ENCODE data around the gene HPCAL1. TPM values are rescaled to one million over a fixed set of nuclear protein-coding genes. Genes with fewer than 3 reads are reported as not detected.

Gene HPCAL1
- total RNA-seq, 4 donors from 2014 or later, result 29.0 to 56.7 (median 34.5) TPM

GRCh38 chr2:10397878-10398277 lies 95.2 kb downstream of the HPCAL1 start:
- peak overlapping the region in 1 of 4 donors; percentile 27 for H3K27ac ChIP-seq
- H3K9me3 ChIP-seq, result no peaks in the 10 kb centered on the region
- TF ChIP-seq, protein P1, sequence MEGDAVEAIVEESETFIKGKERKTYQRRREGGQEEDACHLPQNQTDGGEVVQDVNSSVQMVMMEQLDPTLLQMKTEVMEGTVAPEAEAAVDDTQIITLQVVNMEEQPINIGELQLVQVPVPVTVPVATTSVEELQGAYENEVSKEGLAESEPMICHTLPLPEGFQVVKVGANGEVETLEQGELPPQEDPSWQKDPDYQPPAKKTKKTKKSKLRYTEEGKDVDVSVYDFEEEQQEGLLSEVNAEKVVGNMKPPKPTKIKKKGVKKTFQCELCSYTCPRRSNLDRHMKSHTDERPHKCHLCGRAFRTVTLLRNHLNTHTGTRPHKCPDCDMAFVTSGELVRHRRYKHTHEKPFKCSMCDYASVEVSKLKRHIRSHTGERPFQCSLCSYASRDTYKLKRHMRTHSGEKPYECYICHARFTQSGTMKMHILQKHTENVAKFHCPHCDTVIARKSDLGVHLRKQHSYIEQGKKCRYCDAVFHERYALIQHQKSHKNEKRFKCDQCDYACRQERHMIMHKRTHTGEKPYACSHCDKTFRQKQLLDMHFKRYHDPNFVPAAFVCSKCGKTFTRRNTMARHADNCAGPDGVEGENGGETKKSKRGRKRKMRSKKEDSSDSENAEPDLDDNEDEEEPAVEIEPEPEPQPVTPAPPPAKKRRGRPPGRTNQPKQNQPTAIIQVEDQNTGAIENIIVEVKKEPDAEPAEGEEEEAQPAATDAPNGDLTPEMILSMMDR (IDR thresholded peaks at IDR 0.05), result no peak
- TF ChIP-seq POLR2A (IDR thresholded peaks at IDR 0.05) (no peak), EP300 (IDR thresholded peaks at IDR 0.05) (no peak)
- H3K27me3 ChIP-seq, result no peaks in the 10 kb centered on the region
- H3K36me3 ChIP-seq, result peaks cover 0 to 5% (median 0%) of the 10 kb centered on the region in 3 donors
- H3K4me3 ChIP-seq, result no peak overlapping the region
- H3K4me1 ChIP-seq, result peaks cover 0 to 15% (median 8%) of the 10 kb centered on the region in 4 donors
- WGBS, 2 donors, result 60 to 74% methylated on average over 4 of the region's 4 CpGs
- DNase-seq (ENCODE audit: low spot score in 2 of 2), result no peak

GRCh38 chr2:10398496-10398895 lies 95.8 kb downstream of the HPCAL1 start:
- peaks cover 0 to 12% (median 8%) of the 10 kb centered on the region in 4 donors for H3K4me1 ChIP-seq
- H3K9me3 ChIP-seq, result no peaks in the 10 kb centered on the region
- peaks cover 0 to 5% (median 0%) of the 10 kb centered on the region in 3 donors for H3K36me3 ChIP-seq
- peak in 1 of 2 donors; percentile 41 for DNase-seq (ENCODE audit: low spot score in 2 of 2)
- no peak overlapping the region for H3K4me3 ChIP-seq
- TF ChIP-seq, protein P1 (IDR thresholded peaks at IDR 0.05), result no peak
- peak in 1 of 2 donors; percentile 44 for TF ChIP-seq EP300 (IDR thresholded peaks at IDR 0.05)
- H3K27ac ChIP-seq, result peak overlapping the region in 2 of 4 donors; percentile 27 to 28
- H3K27me3 ChIP-seq, result no peaks in the 10 kb centered on the region
- 67 to 77% methylated on average over 13 to 14 of the region's 14 CpGs for WGBS, 2 donors

DNA sequence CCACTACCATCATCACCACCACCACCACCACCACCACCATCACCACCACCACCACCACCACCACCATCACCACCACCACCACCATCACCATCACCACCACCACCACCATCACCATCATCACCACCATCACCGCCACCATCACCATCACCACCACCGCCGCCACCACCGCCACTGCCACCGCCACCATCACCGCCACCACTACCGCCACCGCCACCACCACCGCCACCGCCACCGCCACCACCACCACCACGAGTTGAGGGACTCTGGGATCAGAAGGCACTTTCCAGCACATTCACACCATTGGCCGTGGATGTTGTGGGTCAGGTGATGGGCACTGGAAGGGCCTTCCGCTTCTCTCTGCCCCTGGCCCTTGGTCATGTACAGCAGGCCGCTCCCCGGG lies 96.7 kb downstream of the HPCAL1 start:
- no peak overlapping the region for H3K27ac ChIP-seq
- WGBS, 2 donors, result 82 to 97% methylated on average over 4 to 16 of the region's 16 CpGs
- TF ChIP-seq, protein P1 (IDR thresholded peaks at IDR 0.05), result no peak
- TF ChIP-seq EP300 (IDR thresholded peaks at IDR 0.05), result no peak
- no peak for TF ChIP-seq POLR2A (IDR thresholded peaks at IDR 0.05)

DNA sequence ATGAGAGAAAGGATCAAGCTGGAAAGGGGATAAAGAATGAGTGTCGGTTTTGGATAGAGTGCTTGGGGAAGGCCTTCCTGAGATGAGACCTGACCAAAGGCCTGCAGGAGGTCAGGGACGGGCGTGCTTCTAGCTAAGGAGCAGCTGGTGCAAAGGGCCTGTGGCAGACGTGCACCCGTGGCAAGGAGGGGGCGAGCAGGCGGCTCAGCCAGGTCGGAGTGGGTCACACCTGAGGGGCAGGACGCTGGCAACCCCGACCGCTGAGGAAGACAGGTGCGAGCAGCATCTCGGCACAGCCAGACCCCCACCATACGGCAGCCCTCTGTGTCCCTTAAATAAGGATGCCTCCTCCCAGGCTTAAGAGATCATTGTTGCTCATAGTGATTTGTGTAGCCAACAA lies 97.3 kb downstream of the HPCAL1 start:
- Histone ChIP-seq H3K27ac (no peak overlapping the region), H3K27me3 (no peaks in the 10 kb centered on the region), H3K9me3 (no peaks in the 10 kb centered on the region), H3K4me3 (no peak overlapping the region), H3K36me3 (peaks cover 0 to 5% (median 0%) of the 10 kb centered on the region in 3 donors), H3K4me1 (peaks cover 0 to 26% (median 16%) of the 10 kb centered on the region in 4 donors)
- 89 to 91% methylated on average over 14 of the region's 14 CpGs for WGBS, 2 donors
- no peak for TF ChIP-seq POLR2A (IDR thresholded peaks at IDR 0.05)
- TF ChIP-seq, protein P1 (IDR thresholded peaks at IDR 0.05), result no peak
- TF ChIP-seq EP300 (IDR thresholded peaks at IDR 0.05), result no peak
- DNase-seq (ENCODE audit: low spot score in 2 of 2), result no peak

More for the DNA sequence above, 96.7 kb downstream of the HPCAL1 start:
- Histone ChIP-seq H3K9me3 (no peaks in the 10 kb centered on the region), H3K27me3 (no peaks in the 10 kb centered on the region), H3K36me3 (peaks cover 0 to 5% (median 0%) of the 10 kb centered on the region in 3 donors), H3K4me1 (peaks cover 0 to 19% (median 12%) of the 10 kb centered on the region in 4 donors), H3K4me3 (no peak overlapping the region)
- DNase-seq (ENCODE audit: low spot score in 2 of 2), result no peak

DNA sequence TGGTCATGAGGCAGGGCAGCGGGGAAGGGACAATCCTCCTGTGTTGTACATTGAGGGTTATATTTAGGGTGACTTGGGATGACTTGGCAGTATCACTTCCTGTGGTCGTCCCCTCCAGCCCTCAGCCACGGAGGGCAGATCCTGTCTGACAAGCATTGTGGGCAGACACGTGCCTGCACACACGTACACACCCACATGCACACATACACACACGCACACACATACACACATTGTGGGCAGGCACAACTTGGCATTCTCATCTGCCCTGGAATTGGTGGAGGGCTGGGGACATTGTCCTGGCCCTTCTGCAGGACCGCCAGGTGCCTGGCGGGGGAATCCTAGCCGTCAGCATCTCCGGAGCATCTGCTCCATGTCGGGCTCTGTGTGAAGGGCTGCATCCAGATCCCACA lies 97.9 kb downstream of the HPCAL1 start:
- Histone ChIP-seq H3K36me3 (peaks cover 0 to 5% (median 0%) of the 10 kb centered on the region in 3 donors), H3K4me1 (peaks cover 0 to 32% (median 21%) of the 10 kb centered on the region in 4 donors), H3K27ac (peak overlapping the region in 3 of 4 donors; percentile 26 to 62 (median 28)), H3K9me3 (no peaks in the 10 kb centered on the region), H3K4me3 (no peak overlapping the region), H3K27me3 (no peaks in the 10 kb centered on the region)
- peak; percentile 28 to 41 for DNase-seq (ENCODE audit: low spot score in 2 of 2)
- 63 to 88% methylated on average over 6 to 10 of the region's 11 CpGs for WGBS, 2 donors
- no peak for TF ChIP-seq POLR2A (IDR thresholded peaks at IDR 0.05)
- TF ChIP-seq EP300 (IDR thresholded peaks at IDR 0.05), result peak in 1 of 2 donors; percentile 66
- TF ChIP-seq, protein P1 (IDR thresholded peaks at IDR 0.05), result no peak

All from tibial nerve (tissue), 4 donors.